ENCODE results near the gene SLC5A3.

DNA sequence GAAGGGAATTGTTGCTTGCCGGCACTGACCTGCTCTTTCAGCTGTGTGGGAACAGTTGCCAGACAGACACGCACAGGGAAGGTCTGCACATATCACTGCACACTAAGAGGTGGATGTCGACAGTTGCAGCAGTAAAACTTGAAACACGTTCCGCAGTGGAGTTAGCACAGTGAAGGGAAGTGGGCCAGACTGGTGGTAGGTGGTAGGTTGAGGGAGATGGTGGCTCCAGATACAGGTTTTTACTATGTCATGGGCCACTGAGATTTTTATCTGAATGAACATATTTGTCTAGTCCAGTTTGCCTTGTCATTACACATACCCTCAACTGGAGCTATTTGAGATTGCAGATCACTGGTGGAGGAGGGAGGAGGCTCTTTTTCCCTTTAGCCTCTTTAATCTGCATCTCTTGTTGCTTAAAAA lies 13.5 kb downstream of the SLC5A3 start:
- TF ChIP-seq, protein P1, sequence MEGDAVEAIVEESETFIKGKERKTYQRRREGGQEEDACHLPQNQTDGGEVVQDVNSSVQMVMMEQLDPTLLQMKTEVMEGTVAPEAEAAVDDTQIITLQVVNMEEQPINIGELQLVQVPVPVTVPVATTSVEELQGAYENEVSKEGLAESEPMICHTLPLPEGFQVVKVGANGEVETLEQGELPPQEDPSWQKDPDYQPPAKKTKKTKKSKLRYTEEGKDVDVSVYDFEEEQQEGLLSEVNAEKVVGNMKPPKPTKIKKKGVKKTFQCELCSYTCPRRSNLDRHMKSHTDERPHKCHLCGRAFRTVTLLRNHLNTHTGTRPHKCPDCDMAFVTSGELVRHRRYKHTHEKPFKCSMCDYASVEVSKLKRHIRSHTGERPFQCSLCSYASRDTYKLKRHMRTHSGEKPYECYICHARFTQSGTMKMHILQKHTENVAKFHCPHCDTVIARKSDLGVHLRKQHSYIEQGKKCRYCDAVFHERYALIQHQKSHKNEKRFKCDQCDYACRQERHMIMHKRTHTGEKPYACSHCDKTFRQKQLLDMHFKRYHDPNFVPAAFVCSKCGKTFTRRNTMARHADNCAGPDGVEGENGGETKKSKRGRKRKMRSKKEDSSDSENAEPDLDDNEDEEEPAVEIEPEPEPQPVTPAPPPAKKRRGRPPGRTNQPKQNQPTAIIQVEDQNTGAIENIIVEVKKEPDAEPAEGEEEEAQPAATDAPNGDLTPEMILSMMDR (IDR thresholded peaks at IDR 0.05; ENCODE audit: poor library complexity, severe bottlenecking), result no peak
- no peak for TF ChIP-seq EZH2 (IDR thresholded peaks at IDR 0.05; ENCODE audit: borderline replicate concordance, insufficient read depth, low read length, poor library complexity, severe bottlenecking)

All from neural cell (in vitro differentiated cells).